Natural killer cell (primary cell): ENCODE results near the gene ZFP69. TPM values are rescaled to one million over a fixed set of nuclear protein-coding genes. Genes with fewer than 3 reads are reported as not detected.

Experiments
- ATAC-seq, 3 donors: fragments of 150-1000 bp in 2 of 3; fragments of 200-7000 bp in 1 of 3; cut with Tn5 transposase; 1 replicate in 1 of 3; 2 replicates in 2 of 3; pipeline ENCODE4 v1.10.0; 2021; ENCODE audit warnings: mild to moderate bottlenecking in 2 of 3, moderate library complexity in 2 of 3
- DNase-seq, 2 donors: peaks; one replicate each; pipeline versions ENCODE4 v3.0.0 to v3.0.0-alpha.2; 2013 to 2021; ENCODE audit warnings: mixed read lengths in 1 of 2
- H3K27ac ChIP-seq: one replicate; pipeline ENCODE4 v1.5.1; 2013; ENCODE audit warnings: mild to moderate bottlenecking, low read length
- H3K27me3 ChIP-seq: one replicate; pipeline ENCODE4 v1.6.1; 2013; ENCODE audit warnings: low read length; ENCODE audit not compliant: control insufficient read depth, insufficient read depth
- H3K36me3 ChIP-seq: one replicate; pipeline ENCODE4 v1.6.1; 2013; ENCODE audit warnings: low read length; ENCODE audit not compliant: control insufficient read depth, insufficient read depth
- H3K4me1 ChIP-seq: one replicate; pipeline ENCODE4 v1.6.1; 2013; ENCODE audit warnings: low read length; ENCODE audit not compliant: control insufficient read depth, insufficient read depth
- H3K4me3 ChIP-seq: one replicate; pipeline ENCODE4 v1.5.1; 2013; ENCODE audit warnings: low read length
- H3K9me3 ChIP-seq: one replicate; pipeline ENCODE4 v1.6.1; 2013; ENCODE audit warnings: low read length; ENCODE audit not compliant: control insufficient read depth, insufficient read depth
- H3K27ac Mint-ChIP-seq, 2 donors: one replicate each; pipeline ENCODE4 v1.8.0; 2022; ENCODE audit warnings: mild to moderate bottlenecking in 2 of 2, mixed read lengths in 2 of 2, moderate library complexity in 1 of 2
- H3K27me3 Mint-ChIP-seq, 2 donors: one replicate each; pipeline ENCODE4 v1.8.0; 2022; ENCODE audit warnings: low read depth in 2 of 2, mixed read lengths in 2 of 2
- H3K36me3 Mint-ChIP-seq: one replicate; pipeline ENCODE4 v1.8.0; 2022; ENCODE audit warnings: mixed read lengths
- H3K4me1 Mint-ChIP-seq, 2 donors: one replicate each; pipeline ENCODE4 v1.8.0; 2022; ENCODE audit warnings: mixed read lengths in 2 of 2
- H3K4me3 Mint-ChIP-seq: one replicate; pipeline ENCODE4 v1.8.0; 2022; ENCODE audit warnings: mild to moderate bottlenecking, moderate library complexity, mixed read lengths
- H3K9me3 Mint-ChIP-seq, 2 donors: one replicate each; pipeline ENCODE4 v1.8.0; 2022; ENCODE audit warnings: mixed read lengths in 2 of 2
- WGBS: methylation state at CpG from one replicate; pipeline ENCODE4 v1.1.7; 2013; ENCODE audit warnings: missing lambda C conversion rate; ENCODE audit not compliant: insufficient coverage; 5-methylcytosine and 5-hydroxymethylcytosine counted together
- intact Hi-C: fragments of 100-400 bp; cut with micrococcal nuclease; formaldehyde crosslinking; loops from one replicate; pipeline ENCODE4 v1.14.2; 2022
- total RNA-seq, 4 donors: library from RNA; stranded (reverse); fragments of 120-200 nt in 1 of 4; gene quantifications; one replicate each; pipeline versions ENCODE4 v1.2.3 to v1.2.4, GENCODE V29; 2013 to 2022
- TF ChIP-seq, protein P1 (sequence below): fragments of 200-600 bp; IDR thresholded peaks from one replicate; pipeline ENCODE4 v1.8.0; 2022; ENCODE audit warnings: antibody characterized with exemption

ZFP69 gene
- total RNA-seq, 3 donors from 2014 or later (not counting 1 experiment from before 2014, with no cell fraction given), result 4.6 to 5.4 (median 4.6) TPM

DNA sequence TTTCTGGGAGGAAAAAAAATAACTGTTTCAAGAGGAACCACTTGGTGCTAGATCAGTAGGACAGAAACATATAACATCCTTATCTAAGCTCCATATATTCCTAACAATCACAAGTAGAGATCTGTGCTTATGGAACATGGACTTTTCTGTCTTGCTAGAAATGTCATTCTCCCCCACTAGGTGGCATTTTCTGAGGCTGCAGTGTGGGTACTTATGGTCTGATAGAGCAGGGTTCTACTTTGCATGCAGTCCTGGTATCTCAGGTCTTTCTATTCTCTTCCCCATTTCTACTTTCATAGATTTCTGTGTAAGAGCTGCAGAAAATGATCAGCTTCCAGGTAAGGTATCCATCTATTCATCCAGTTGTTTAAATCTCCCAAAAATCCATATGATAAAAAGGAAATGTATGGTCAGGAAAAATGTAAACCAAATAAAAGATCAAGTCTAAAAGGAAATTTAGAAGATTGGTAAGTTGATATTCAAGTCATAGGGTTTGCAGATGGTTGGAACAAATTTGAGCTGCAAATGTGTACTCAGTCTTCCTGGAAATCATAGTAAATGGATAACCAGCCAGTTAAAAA lies 55.8 kb downstream of the ZFP69 start:
- peaks cover 26% of the 10 kb centered on the region in 2 donors for H3K4me1 Mint-ChIP-seq
- H3K36me3 Mint-ChIP-seq, result peaks cover 8% of the 10 kb centered on the region
- ATAC-seq, result no peak
- peak in 1 of 2 donors; percentile 63 for DNase-seq
- no peak overlapping the region for H3K27ac ChIP-seq
- peaks cover 8% of the 10 kb centered on the region for H3K4me1 ChIP-seq
- peaks cover 8 to 26% of the 10 kb centered on the region in 2 donors for H3K27me3 Mint-ChIP-seq
- peaks cover 2% of the 10 kb centered on the region for H3K36me3 ChIP-seq
- no peak overlapping the region for H3K4me3 ChIP-seq
- peaks cover 4 to 5% of the 10 kb centered on the region in 2 donors for H3K9me3 Mint-ChIP-seq
- TF ChIP-seq, protein P1, sequence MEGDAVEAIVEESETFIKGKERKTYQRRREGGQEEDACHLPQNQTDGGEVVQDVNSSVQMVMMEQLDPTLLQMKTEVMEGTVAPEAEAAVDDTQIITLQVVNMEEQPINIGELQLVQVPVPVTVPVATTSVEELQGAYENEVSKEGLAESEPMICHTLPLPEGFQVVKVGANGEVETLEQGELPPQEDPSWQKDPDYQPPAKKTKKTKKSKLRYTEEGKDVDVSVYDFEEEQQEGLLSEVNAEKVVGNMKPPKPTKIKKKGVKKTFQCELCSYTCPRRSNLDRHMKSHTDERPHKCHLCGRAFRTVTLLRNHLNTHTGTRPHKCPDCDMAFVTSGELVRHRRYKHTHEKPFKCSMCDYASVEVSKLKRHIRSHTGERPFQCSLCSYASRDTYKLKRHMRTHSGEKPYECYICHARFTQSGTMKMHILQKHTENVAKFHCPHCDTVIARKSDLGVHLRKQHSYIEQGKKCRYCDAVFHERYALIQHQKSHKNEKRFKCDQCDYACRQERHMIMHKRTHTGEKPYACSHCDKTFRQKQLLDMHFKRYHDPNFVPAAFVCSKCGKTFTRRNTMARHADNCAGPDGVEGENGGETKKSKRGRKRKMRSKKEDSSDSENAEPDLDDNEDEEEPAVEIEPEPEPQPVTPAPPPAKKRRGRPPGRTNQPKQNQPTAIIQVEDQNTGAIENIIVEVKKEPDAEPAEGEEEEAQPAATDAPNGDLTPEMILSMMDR, result peak; percentile 69
- intact Hi-C loops, result no loop called here
- H3K4me3 Mint-ChIP-seq, result peak overlapping the region; percentile 98
- H3K27ac Mint-ChIP-seq, result peak overlapping the region; percentile 18 to 98
- peaks cover 2% of the 10 kb centered on the region for H3K27me3 ChIP-seq
- no peaks in the 10 kb centered on the region for H3K9me3 ChIP-seq

DNA sequence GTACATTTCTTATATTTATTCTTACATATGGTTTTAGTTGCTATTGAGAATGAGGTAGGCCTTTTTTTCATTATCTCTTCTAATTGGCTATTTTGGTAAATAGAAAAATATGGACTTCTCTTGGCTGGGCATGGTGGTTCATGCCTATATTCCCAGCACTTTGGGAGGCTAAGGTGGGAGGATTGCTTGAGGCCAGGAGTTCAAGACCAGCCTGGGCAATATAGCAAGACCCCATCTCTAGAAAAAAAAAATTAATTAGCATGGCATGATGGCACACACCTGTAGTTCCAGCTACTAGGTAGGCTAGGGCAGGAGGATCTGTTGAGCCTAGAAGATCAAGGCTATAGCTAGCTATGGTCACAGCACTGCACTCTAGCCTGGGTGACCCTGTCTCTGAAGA lies 57.5 kb downstream of the ZFP69 start:
- Mint-ChIP-seq H3K4me1 (peaks cover 26% of the 10 kb centered on the region in 2 donors), H3K4me3 (no peak overlapping the region)
- intact Hi-C loops, result no loop called here

DNA sequence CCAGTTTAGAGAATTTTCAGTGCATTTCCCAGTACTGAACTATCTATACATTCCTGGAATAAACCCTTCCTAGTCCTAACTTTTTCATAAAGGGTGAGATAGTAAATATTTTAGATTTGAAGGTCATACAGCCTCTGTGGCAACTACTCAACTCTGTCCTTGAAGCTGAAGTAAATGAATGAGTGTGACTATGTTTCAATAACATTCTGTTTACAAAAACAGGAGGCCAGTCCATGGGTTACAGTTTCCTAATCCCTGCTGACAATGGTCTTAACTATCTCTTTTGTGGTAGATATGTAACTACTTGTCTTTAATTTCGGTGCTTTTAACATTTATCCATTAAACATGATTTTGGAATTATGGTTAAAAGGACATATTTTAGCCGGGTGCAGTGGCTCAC lies 58.6 kb downstream of the ZFP69 start:
- peaks cover 2% of the 10 kb centered on the region for H3K36me3 ChIP-seq
- H3K27me3 ChIP-seq, result no peaks in the 10 kb centered on the region
- no peaks in the 10 kb centered on the region for H3K9me3 ChIP-seq
- WGBS, result 100% methylated on average over 1 of the region's 2 CpGs
- peaks cover 8% of the 10 kb centered on the region for H3K36me3 Mint-ChIP-seq
- H3K9me3 Mint-ChIP-seq, result peaks cover 4 to 5% of the 10 kb centered on the region in 2 donors
- H3K4me3 Mint-ChIP-seq, result no peak overlapping the region
- H3K4me1 Mint-ChIP-seq, result peaks cover 25% of the 10 kb centered on the region in 2 donors
- intact Hi-C loops, result no loop called here
- peaks cover 5 to 7% of the 10 kb centered on the region in 2 donors for H3K27me3 Mint-ChIP-seq
- H3K4me1 ChIP-seq, result peaks cover 6% of the 10 kb centered on the region
- no peak overlapping the region for H3K27ac ChIP-seq
- H3K27ac Mint-ChIP-seq, result no peak overlapping the region
- H3K4me3 ChIP-seq, result no peak overlapping the region
- no peak for DNase-seq
- TF ChIP-seq, protein P1, result no peak
- no peak for ATAC-seq

More for the DNA sequence above, 57.5 kb downstream of the ZFP69 start:
- H3K36me3 Mint-ChIP-seq, result peaks cover 8% of the 10 kb centered on the region
- H3K27ac ChIP-seq, result no peak overlapping the region
- H3K27ac Mint-ChIP-seq, result no peak overlapping the region
- TF ChIP-seq, protein P1, result no peak
- H3K27me3 Mint-ChIP-seq, result peaks cover 8 to 16% of the 10 kb centered on the region in 2 donors
- H3K27me3 ChIP-seq, result peaks cover 2% of the 10 kb centered on the region
- ATAC-seq (no peak), DNase-seq (no peak)
- no peaks in the 10 kb centered on the region for H3K9me3 ChIP-seq
- no peak overlapping the region for H3K4me3 ChIP-seq
- H3K9me3 Mint-ChIP-seq, result peaks cover 4 to 5% of the 10 kb centered on the region in 2 donors
- peaks cover 8% of the 10 kb centered on the region for H3K4me1 ChIP-seq
- peaks cover 2% of the 10 kb centered on the region for H3K36me3 ChIP-seq

DNA sequence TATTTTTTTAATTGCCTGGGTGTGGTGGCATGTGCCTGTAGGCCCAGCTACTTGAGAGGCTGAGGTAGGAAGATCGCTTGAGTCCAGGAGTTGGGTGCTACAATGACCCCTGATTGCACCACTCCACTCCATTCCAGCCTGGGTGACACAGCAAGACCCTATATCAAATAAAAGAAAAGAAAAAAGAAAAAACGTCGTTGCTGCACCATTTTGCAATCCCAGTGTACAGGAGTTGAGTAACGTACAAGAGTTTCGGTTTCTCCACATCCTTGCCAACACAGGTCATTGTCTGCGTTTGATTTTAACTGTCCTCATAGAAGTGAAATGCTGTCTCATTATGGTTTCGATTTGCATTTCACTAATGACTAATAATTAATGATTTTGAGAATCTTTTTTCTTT lies 62.2 kb downstream of the ZFP69 start:
- no peak overlapping the region for H3K27ac Mint-ChIP-seq
- Histone ChIP-seq H3K27ac (no peak overlapping the region), H3K4me3 (no peak overlapping the region), H3K9me3 (no peaks in the 10 kb centered on the region), H3K4me1 (no peaks in the 10 kb centered on the region), H3K36me3 (peaks cover 21% of the 10 kb centered on the region), H3K27me3 (no peaks in the 10 kb centered on the region)
- H3K4me1 Mint-ChIP-seq, result peaks cover 0 to 3% of the 10 kb centered on the region in 2 donors
- no peaks in the 10 kb centered on the region for H3K9me3 Mint-ChIP-seq
- no peak overlapping the region for H3K4me3 Mint-ChIP-seq
- WGBS, result 62% methylated on average over 6 of the region's 7 CpGs
- DNase-seq (no peak), ATAC-seq (no peak)
- no peaks in the 10 kb centered on the region for H3K27me3 Mint-ChIP-seq
- TF ChIP-seq, protein P1, result no peak
- peaks cover 7% of the 10 kb centered on the region for H3K36me3 Mint-ChIP-seq
- intact Hi-C loops, result no loop called here
